SK-N-MC (cell line): Measurements from ENCODE around the gene ALDH3B2.

ENCODE experiments used
- EZH2 ChIP-seq: fragments of 200-600 bp; sonication (generic); IDR thresholded peaks from one replicate; pipeline ENCODE4 v1.6.1; 2017; ENCODE audit warnings: antibody characterized with exemption
- FOXP2 ChIP-seq: optimal IDR thresholded peaks from 2 replicates; pipeline ENCODE3; 2011; ENCODE audit warnings: mild to moderate bottlenecking, moderate library complexity; ENCODE audit not compliant: insufficient read depth; ENCODE audit errors: extremely low read length, control extremely low read depth
- POLR2AphosphoS5 ChIP-seq: IDR thresholded peaks from 2 replicates; pipeline ENCODE4 v1.6.1; 2012; ENCODE audit warnings: mild to moderate bottlenecking, low read depth, low read length, borderline replicate concordance

DNA sequence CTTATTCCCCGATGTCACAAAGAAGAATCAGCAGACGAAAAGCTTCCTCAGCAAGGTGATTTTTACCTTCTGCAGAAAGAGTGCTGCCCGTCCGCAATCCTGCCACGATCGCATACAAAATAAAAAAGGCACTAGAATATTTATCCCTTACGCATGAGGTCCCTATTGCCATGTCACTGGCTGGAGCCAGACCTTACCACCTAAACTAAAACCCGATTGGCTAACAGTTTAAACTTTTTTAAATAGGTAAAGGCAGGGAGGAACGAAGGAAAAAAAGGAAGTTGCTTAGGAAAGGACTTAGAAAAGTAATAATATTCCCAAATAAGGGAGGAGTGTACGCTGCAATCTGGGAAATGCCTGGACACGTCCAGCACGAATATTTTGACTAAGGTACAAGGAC, 21.2 kb upstream of the ALDH3B2 start:
- no peak for TF ChIP-seq POLR2AphosphoS5
- TF ChIP-seq EZH2 = no peak
- no peak for TF ChIP-seq FOXP2
